PC-9 (cell line): ENCODE data around the gene IGSF6.

Experiments used
- CTCF ChIP-seq: fragments of 200-600 bp; sonication (generic); conservative IDR thresholded peaks from 2 replicates; pipeline ENCODE4 v1.6.1; 2017; ENCODE audit warnings: mixed run types, antibody characterized with exemption, mild to moderate bottlenecking, moderate library complexity
- EZH2 ChIP-seq: fragments of 200-600 bp; sonication (generic); IDR thresholded peaks from 2 replicates; pipeline ENCODE4 v1.8.0; 2017; ENCODE audit warnings: antibody characterized with exemption, low read depth

GRCh38 chr16:21628772-21629171, 23.6 kb downstream of the IGSF6 start:
- TF ChIP-seq EZH2 (no peak), CTCF (no peak)
